Epithelial cell of proximal tubule (primary cell): ENCODE measurements around the gene KIF6. TPM values are rescaled to one million over a fixed set of nuclear protein-coding genes. Genes with fewer than 3 reads are reported as not detected.

ENCODE experiments used
- DNase-seq: peaks from one replicate; pipeline ENCODE4 v3.0.0-alpha.2; 2011; ENCODE audit warnings: low read depth
- H3K4me3 ChIP-seq: 2 replicates; pipeline ENCODE4 v1.5.1; 2011; ENCODE audit warnings: low read depth, mild to moderate bottlenecking, low read length
- CTCF ChIP-seq: conservative IDR thresholded peaks from 2 replicates; pipeline ENCODE4 v1.5.1; 2012; ENCODE audit warnings: low read depth, mild to moderate bottlenecking, low read length
- total RNA-seq: library from RNA; depleted of rRNA; stranded (reverse); fragments of >200 nt; gene quantifications from 2 replicates; pipeline ENCODE4 v1.2.3, GENCODE V29; 2015

KIF6 gene
- 0.22 and 0.69 TPM in 2 replicates for total RNA-seq

GRCh38 chr6:39724787-39725631, at the start of gene KIF6:
Gene KIF6 (minus strand): TSS chr6:39725408. CDS start chr6:39725310, 98 bp downstream.
- no peak for TF ChIP-seq CTCF
- peak; percentile 36 for DNase-seq
- H3K4me3 ChIP-seq, result peak within 1 kb of the TSS; percentile 87

GRCh38 chr6:39773782-39774181, 48.6 kb upstream of the KIF6 start:
- no peak for TF ChIP-seq CTCF
- DNase-seq, result no peak
- H3K4me3 ChIP-seq, result no peak overlapping the region

- TF ChIP-seq CTCF, result no peak
- DNase-seq, result no peak
- no peak overlapping the region for H3K4me3 ChIP-seq
Measured at GRCh38 chr6:39772559-39773273, 47.5 kb upstream of the KIF6 start.

GRCh38 chr6:39770446-39770845, 45.2 kb upstream of the KIF6 start:
- DNase-seq, result no peak
- no peak for TF ChIP-seq CTCF
- H3K4me3 ChIP-seq, result no peak overlapping the region

- no peak for DNase-seq
- TF ChIP-seq CTCF, result no peak
- H3K4me3 ChIP-seq, result no peak overlapping the region
Measured at GRCh38 chr6:39769012-39769411, 43.8 kb upstream of the KIF6 start.

- no peak for DNase-seq
Measured at GRCh38 chr6:39765508-39766065, 40.4 kb upstream of the KIF6 start.

More at GRCh38 chr6:39765508-39766065, 40.4 kb upstream of the KIF6 start:
- no peak overlapping the region for H3K4me3 ChIP-seq
- TF ChIP-seq CTCF, result no peak
